Thyroid gland (tissue), 4 donors: ENCODE results near the gene MKI67. TPM values are rescaled to one million over a fixed set of nuclear protein-coding genes. Genes with fewer than 3 reads are reported as not detected.

Experiments used
- DNase-seq, 2 donors: peaks; one replicate each; pipeline ENCODE4 v3.0.0-alpha.2; 2019
- H3K27ac ChIP-seq, 3 donors: fragments of 200-600 bp; sonication (generic); 1 replicate in 2 of 3; 2 replicates in 1 of 3; pipeline ENCODE4 v1.5.1; 2016 to 2019; ENCODE audit warnings: mild to moderate bottlenecking in 1 of 3, moderate library complexity in 1 of 3
- H3K27me3 ChIP-seq: fragments of 200-600 bp; sonication (generic); one replicate; pipeline ENCODE4 v1.5.1; 2019
- H3K36me3 ChIP-seq, 2 donors: fragments of 200-600 bp; sonication (generic); one replicate each; pipeline ENCODE4 v1.5.1; 2016 to 2019
- H3K4me1 ChIP-seq, 2 donors: fragments of 200-600 bp; sonication (generic); one replicate each; pipeline ENCODE4 v1.5.1; 2017 to 2019
- H3K4me3 ChIP-seq, 3 donors: fragments of 200-600 bp; sonication (generic); replicated peaks in 1 of 3; 1 replicate in 2 of 3; 2 replicates in 1 of 3; pipeline ENCODE4 v1.5.1; 2016; ENCODE audit warnings: mild to moderate bottlenecking in 1 of 3
- H3K9me3 ChIP-seq: fragments of 200-600 bp; sonication (generic); one replicate; pipeline ENCODE4 v1.5.1; 2017
- CTCF ChIP-seq, 6 experiments: fragments of 200-600 bp in 3 of 6; fragments of 450-650 bp in 3 of 6; sonication (generic) in 3 of 6; IDR thresholded peaks; one replicate each; pipeline ENCODE4 v1.5.1; 2016 to 2019; ENCODE audit warnings: antibody characterized with exemption in 6 of 6, mild to moderate bottlenecking in 2 of 6, inconsistent platforms in 1 of 6, moderate library complexity in 1 of 6
- POLR2A ChIP-seq, 2 donors: fragments of 450-650 bp; IDR thresholded peaks; one replicate each; pipeline ENCODE4 v1.6.1; 2017; ENCODE audit warnings: antibody characterized with exemption in 2 of 2, mild to moderate bottlenecking in 2 of 2, moderate library complexity in 1 of 2
- WGBS, 2 donors: methylation state at CpG; one replicate each; pipeline ENCODE4 v1.1.5; 2017; 5-methylcytosine and 5-hydroxymethylcytosine counted together
- intact Hi-C: fragments of 100-400 bp; cut with DNase I; formaldehyde crosslinking; loops from one replicate; pipeline ENCODE4 v1.15.1; 2023
- total RNA-seq, 4 donors: library from RNA; depleted of rRNA; stranded (reverse); fragments of >200 nt; gene quantifications; one replicate each; pipeline ENCODE4 v1.2.3, GENCODE V29; 2016

MKI67 gene
- total RNA-seq, 4 donors from 2014 or later = 0.24 to 1.9 (median 0.76) TPM

GRCh38 chr10:128065881-128066534 lies 60.2 kb downstream of the MKI67 start:
- H3K36me3 ChIP-seq = no peaks in the 10 kb centered on the region
- H3K27ac ChIP-seq = no peak overlapping the region
- TF ChIP-seq CTCF (IDR thresholded peaks at IDR 0.05) (no peak), POLR2A (IDR thresholded peaks at IDR 0.05) (no peak)
- peaks cover 0 to 23% of the 10 kb centered on the region in 2 donors for H3K4me1 ChIP-seq
- WGBS, 2 donors = 91 to 92% methylated on average over 13 of the region's 13 CpGs
- no peaks in the 10 kb centered on the region for H3K27me3 ChIP-seq
- no peak for DNase-seq
- intact Hi-C loops = no loop called here
- H3K4me3 ChIP-seq = no peak overlapping the region
- no peaks in the 10 kb centered on the region for H3K9me3 ChIP-seq

- intact Hi-C loops = no loop called here
- WGBS, 2 donors = 79 to 81% methylated on average over 16 to 17 of the region's 17 CpGs
Measured at GRCh38 chr10:128064970-128065580, 61.1 kb downstream of the MKI67 start.

GRCh38 chr10:128064108-128064969 lies 61.9 kb downstream of the MKI67 start:
- H3K36me3 ChIP-seq = no peaks in the 10 kb centered on the region
- H3K4me1 ChIP-seq = peaks cover 0 to 23% of the 10 kb centered on the region in 2 donors
- H3K4me3 ChIP-seq = no peak overlapping the region
- H3K9me3 ChIP-seq = no peaks in the 10 kb centered on the region
- WGBS, 2 donors = 71 to 84% methylated on average over 11 of the region's 11 CpGs
- TF ChIP-seq CTCF (IDR thresholded peaks at IDR 0.05) (no peak), POLR2A (IDR thresholded peaks at IDR 0.05) (no peak)
- H3K27me3 ChIP-seq = no peaks in the 10 kb centered on the region
- intact Hi-C loops = no loop called here
- DNase-seq = no peak
- peak overlapping the region in 2 of 3 donors; percentile 3 to 43 for H3K27ac ChIP-seq

More at GRCh38 chr10:128064970-128065580, 61.1 kb downstream of the MKI67 start:
- H3K4me1 ChIP-seq = peaks cover 0 to 23% of the 10 kb centered on the region in 2 donors
- no peaks in the 10 kb centered on the region for H3K36me3 ChIP-seq
- DNase-seq = no peak
- H3K4me3 ChIP-seq = no peak overlapping the region
- no peaks in the 10 kb centered on the region for H3K9me3 ChIP-seq
- TF ChIP-seq POLR2A (IDR thresholded peaks at IDR 0.05) (no peak), CTCF (IDR thresholded peaks at IDR 0.05) (no peak)
- H3K27me3 ChIP-seq = no peaks in the 10 kb centered on the region
- H3K27ac ChIP-seq = no peak overlapping the region

GRCh38 chr10:128063736-128064107 lies 62.5 kb downstream of the MKI67 start:
- DNase-seq = no peak
- intact Hi-C loops = no loop called here
- Histone ChIP-seq H3K4me3 (no peak overlapping the region), H3K27me3 (no peaks in the 10 kb centered on the region), H3K9me3 (no peaks in the 10 kb centered on the region), H3K4me1 (peaks cover 0 to 23% of the 10 kb centered on the region in 2 donors), H3K36me3 (no peaks in the 10 kb centered on the region), H3K27ac (peak overlapping the region in 2 of 3 donors; percentile 3 to 43)
- TF ChIP-seq CTCF (IDR thresholded peaks at IDR 0.05) (no peak), POLR2A (IDR thresholded peaks at IDR 0.05) (no peak)
- WGBS, 2 donors = 75 to 93% methylated on average over 2 to 7 of the region's 7 CpGs
